Measurements from ENCODE around the gene FAM181B.

DNA sequence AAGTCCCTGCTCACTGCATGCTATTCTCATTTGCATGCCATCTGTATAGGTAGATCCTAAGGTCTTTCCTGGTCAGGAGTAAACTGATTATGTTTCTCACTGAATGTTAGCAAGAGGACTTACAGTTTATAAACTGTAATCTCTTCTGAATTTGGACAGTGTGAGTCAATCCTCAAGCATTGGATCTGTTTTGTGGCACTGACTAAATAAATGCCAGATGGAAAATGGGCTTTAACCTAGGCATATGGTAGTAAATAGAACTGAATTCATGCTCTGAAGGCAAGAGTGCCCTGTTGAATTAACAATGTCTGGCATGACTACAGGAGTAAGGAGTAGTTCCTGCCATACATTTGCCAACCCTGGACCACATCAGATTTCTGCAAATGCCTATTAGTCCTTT, 11.4 kb downstream of the FAM181B start:
- TF ChIP-seq, protein P1, sequence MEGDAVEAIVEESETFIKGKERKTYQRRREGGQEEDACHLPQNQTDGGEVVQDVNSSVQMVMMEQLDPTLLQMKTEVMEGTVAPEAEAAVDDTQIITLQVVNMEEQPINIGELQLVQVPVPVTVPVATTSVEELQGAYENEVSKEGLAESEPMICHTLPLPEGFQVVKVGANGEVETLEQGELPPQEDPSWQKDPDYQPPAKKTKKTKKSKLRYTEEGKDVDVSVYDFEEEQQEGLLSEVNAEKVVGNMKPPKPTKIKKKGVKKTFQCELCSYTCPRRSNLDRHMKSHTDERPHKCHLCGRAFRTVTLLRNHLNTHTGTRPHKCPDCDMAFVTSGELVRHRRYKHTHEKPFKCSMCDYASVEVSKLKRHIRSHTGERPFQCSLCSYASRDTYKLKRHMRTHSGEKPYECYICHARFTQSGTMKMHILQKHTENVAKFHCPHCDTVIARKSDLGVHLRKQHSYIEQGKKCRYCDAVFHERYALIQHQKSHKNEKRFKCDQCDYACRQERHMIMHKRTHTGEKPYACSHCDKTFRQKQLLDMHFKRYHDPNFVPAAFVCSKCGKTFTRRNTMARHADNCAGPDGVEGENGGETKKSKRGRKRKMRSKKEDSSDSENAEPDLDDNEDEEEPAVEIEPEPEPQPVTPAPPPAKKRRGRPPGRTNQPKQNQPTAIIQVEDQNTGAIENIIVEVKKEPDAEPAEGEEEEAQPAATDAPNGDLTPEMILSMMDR (IDR thresholded peaks at IDR 0.05 in 4 of 5, conservative IDR thresholded peaks at IDR 0.05 in 1 of 5) = no peak
- no peak for TF ChIP-seq POLR2A (IDR thresholded peaks at IDR 0.05)

Data from gastrocnemius medialis (tissue), 4 donors.